Measurements from ENCODE around the gene SOCS3.

DNA sequence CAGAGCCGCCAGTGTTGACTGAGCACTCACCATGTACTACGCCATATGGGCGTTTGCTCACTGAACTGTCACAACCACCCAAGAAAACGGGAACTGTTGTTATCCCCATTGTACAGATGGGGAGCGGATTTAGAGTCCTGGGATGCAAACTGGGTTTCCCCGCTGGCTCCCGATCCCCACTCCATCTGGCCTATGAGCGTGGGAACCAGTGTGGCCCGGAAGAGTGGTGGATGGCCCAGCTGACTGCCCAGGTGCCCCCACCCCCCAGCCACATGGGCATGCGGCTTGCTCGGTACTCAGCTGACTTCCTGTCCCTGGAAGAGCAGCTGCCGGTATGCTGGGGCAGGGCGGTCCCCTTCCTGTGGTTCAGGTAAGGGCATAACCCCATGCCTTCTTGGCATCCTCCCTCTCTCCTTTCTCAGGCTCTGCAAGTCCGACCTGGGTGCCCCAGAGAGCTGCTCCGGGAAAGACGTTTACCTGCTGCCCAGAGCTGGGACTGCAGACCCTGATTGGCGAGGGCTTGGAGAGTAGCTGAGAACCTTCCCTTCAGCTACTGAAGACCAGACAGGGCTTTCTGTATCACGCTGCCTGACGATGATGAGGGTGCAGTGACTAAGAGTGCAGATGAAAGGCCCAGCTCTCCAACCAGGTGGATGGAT, 16.2 kb downstream of the SOCS3 start:
- TF ChIP-seq POLR2A (IDR thresholded peaks at IDR 0.05; ENCODE audit: low read depth, low read length) (no peak), POLR2AphosphoS5 (IDR thresholded peaks at IDR 0.05; ENCODE audit: low read depth, low read length) (no peak), TAF1 (IDR thresholded peaks at IDR 0.05; ENCODE audit: low read depth, low read length) (no peak), POU2F2 (IDR thresholded peaks at IDR 0.05; ENCODE audit: low read depth, low read length) (no peak), PAX5 (IDR thresholded peaks at IDR 0.05; ENCODE audit: insufficient read depth, low read length, severe bottlenecking) (no peak)

Data from GM12891 (cell line).